ENCODE measurements around the gene ZNG1B.
"Not testable (repeated sequence)": the region's sequence is repeated elsewhere in the genome, so short reads cannot be mapped to it uniquely, and the experiment has no call there.

ZNG1B gene

DNA sequence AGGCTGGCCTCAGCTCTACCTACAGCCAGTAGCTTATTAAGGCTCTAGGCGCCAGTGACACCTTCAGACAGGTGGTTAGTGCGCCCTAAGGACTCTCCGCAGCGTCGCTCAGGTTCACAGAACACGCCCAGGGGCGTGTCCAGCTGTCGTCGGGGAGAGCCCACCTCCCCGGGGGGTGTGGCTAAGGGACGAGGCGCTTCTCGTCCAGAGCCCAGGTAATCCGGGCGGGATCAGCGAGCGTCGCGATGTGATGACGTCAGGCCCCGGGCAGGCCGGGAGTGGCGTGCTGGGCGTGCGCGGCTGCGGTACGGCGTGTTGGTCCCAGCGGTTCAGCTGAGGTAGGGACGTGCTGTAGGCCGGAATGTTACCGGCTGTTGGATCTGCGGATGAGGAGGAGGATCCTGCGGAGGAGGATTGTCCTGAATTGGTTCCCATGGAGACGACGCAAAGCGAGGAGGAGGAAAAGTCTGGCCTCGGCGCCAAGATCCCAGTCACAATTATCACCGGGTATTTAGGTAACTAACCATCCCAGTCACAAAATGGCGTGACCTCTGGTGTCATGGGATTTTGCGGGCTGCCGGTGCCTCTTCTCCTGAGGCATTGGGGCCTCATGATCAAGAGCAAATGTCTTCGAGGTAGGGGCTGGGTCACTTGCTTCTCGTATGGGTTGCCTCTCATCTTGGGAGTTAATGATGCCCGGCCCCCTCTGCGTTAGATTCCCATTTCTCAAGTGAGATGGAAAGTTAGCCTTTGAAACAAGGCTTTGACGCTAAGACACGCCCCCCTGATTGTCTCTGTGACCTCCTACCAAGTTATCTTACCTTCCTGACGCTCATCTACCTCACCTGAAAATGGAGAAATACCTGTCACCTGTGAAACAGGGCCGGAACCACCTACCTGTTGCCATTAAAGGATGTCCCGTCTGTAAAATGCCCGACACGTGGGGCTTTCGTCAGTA is at the start of gene ZNG1B:
Gene ZNG1B, plus strand, starts transcription at position 184 of the 958 bp plus-strand sequence. Its CDS starts 178 bp downstream, at position 362.
- not testable (repeated sequence) for DNase-seq

DNA sequence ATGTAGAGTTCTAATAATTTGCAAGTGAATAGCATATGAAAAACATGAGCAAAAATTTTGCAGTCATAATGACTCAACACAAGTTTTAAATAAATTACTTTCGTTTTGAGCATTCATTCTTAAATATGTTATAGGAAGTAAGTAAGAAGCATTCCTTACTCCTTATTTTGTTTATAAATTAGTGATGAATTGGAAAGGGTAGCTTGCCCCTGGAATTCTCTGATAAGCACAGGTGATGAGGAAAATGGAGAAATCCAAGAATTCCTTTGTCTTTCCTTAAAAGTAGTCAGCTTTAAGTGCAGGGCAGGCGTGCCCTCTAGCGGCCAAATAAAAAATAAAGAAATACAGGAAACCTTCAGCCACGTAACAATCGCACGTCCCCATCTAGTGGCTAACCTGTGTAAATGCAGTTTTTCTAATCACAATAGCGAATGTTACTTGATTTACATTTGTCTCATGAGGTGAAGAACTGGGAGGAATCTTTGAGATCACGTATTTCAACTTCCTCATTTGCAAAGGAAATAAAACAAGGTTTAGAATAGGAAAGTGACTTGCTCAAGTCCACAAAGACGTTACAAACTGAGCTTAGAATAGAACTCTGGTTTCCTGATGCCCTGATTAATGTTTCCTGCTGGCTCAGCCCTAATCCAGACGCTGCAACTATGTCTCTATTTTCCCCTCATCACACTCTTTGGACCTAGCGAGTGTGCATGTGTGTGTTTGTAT is 47.2 kb upstream of the ZNG1B start:
- peak; percentile 53 for DNase-seq

GRCh38 chr2:113391073-113391472 is 46.4 kb upstream of the ZNG1B start:
- no peak for DNase-seq

GRCh38 chr2:113406114-113406513 is 31.4 kb upstream of the ZNG1B start:
- DNase-seq, result no peak

- DNase-seq, result no peak
These were observed 29.9 kb upstream of the ZNG1B start for GRCh38 chr2:113407446-113408099.

DNA sequence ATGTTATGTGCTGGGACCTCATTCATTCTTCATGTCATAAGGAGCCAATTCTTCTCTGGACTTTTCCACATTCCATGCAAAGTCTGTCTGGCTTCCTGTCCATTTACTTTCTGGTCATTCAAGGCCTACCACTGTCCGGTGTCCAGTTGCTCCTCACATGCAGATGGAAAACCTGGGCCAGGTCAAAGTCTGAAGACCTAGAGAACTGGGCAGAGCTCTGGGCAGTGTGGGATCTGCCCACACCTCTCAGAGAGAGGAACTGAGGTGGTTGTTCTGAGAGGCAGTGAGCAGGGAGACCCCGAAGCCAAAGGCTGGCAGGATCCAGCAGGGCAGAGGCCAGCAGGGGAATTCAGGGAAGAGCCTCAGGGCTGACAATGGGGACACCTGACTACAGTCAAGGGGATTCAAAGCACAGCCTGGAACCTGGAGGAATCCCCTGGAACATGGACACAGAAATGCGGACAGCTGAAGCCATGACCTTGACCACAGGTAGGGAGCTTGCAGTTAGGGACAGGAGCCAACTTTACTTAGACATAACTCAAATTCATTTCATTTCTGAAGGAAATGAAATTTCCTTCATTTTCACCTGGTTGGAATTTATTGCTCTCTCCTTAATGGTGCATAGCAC is 25.7 kb upstream of the ZNG1B start:
- not testable (repeated sequence) for DNase-seq

DNA sequence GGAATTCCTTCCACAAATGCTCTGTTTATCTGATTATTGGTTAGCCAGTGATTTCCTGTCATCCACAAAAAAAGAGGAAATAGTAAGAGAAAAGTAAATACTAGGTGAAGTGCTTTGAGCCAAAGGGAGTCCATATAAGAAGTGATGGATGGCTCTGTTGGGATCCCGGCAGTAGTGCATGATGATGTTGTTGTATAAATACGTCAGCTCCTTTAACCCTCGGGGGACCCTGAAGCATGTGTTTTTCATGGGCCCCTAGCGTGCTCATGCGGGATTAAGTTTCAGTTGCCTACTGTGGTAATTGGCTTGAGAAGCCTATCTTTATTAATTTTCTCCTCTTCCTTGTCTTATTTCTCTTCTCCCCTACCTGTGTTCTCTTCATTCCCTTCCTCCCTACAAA is 24.7 kb upstream of the ZNG1B start:
- DNase-seq, result not testable (repeated sequence)

- DNase-seq, result not testable (repeated sequence)
These were observed 5.7 kb upstream of the ZNG1B start for GRCh38 chr2:113431773-113432172.

GRCh38 chr2:113433468-113433867 is 4.0 kb upstream of the ZNG1B start:
- DNase-seq, result not testable (repeated sequence)

DNA sequence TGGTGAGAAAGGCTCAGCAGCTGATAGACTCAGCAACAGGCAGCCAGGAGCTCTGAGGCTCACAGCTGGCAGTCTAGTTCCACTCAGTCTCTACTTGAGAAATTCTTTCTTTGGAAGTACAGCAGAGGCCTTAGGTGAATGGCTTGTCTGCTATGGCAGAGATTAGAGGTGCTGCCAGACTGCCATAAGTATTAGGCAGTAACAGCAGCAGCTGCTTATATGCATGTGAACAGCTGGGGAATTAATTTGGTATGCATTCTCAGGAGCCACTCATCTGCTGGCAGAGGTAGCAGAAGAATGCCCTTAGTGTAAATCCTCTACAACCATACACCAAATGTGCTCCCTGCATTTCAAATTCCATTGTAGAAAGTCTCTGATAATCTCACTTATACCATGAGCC is 28.3 kb downstream of the ZNG1B start:
- not testable (repeated sequence) for DNase-seq

DNA sequence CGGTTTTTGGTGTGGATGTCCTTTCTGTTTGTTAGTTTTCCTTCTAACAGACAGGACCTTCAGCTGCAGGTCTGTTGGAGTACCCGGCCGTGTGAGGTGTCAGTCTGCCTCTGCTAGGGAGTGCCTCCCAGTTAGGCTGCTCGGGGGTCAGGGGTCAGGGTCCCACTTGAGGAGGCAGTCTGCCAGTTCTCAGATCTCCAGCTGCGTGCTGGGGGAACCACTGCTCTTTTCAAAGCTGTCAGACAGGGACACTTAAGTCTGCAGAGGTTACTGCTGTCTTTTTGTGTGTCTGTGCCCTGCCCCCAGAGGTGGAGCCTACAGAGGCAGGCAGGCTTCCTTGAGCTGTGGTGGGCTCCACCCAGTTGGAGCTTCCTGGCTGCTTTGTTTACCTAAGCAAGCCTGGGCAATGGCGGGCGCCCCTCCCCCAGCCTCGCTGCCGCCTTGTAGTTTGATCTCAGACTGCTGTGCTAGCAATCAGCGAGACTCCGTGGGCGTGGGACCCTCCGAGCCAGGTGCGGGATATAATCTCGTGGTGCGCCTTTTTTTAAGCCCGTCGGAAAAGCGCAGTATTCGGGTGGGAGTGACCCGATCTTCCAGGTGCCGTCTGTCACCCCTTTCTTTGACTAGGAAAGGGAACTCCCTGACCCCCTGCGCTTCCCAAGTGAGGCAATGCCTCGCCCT is 39.3 kb downstream of the ZNG1B start:
- not testable (repeated sequence) for DNase-seq

DNA sequence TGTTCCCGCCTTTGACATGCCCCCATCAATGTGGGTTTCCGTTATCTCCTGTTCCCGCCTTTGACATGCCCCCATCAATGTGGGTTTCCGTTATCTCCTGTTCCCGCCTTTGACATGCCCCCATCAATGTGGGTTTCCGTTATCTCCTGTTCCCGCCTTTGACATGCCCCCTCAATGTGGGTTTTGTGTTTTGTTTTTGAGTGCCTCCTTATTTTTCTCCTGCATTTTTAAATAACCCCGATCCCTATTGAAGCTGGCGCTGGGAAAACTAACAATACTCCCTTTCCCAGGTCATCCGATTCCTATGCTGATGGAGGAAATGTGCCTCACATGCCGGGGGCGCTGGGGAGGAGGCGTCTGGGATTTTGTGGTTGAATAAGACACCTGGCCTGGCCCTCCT is 59.0 kb downstream of the ZNG1B start:
- DNase-seq, result not testable (repeated sequence)

- not testable (repeated sequence) for DNase-seq
These were observed 60.9 kb downstream of the ZNG1B start, which contains the start of gene FOXD4L1 for GRCh38 chr2:113498365-113498764. TSS of gene FOXD4L1 (plus strand) at chr2:113498665. CDS start at chr2:113499257, 592 bp downstream.

- not testable (repeated sequence) for DNase-seq
These were observed 61.8 kb downstream of the ZNG1B start for GRCh38 chr2:113499019-113499885.

DNA sequence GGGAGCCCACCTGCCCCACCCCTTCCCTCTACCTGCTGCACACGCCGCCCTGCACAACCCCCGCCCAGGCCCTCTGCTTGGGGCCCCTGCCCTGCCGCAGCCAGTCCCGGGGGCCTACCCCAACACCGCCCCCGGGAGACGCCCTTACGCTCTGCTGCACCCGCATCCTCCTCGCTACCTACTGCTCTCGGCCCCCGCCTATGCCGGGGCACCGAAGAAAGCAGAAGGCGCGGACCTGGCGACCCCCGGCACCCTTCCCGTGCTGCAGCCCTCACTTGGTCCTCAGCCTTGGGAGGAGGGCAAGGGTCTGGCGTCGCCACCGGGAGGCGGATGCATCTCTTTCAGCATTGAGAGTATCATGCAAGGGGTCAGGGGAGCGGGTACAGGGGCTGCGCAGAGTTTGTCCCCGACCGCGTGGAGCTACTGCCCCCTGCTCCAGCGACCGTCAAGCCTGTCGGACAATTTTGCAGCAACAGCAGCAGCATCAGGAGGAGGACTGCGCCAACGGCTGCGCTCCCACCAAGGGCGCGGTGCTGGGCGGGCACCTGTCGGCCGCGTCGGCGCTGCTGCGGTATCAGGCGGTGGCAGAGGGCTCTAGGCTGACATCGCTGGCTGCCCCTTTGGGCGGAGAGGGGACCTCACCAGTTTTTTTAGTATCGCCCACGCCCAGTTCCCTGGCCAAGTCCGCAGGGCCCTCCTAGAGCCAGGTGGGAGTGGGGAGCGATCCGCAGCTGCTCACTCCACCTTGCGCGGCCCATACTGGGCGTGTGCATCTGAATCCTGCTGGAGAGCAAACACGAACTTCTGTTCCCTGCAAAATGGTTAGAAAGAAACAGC is 62.6 kb downstream of the ZNG1B start:
- not testable (repeated sequence) for DNase-seq

DNA sequence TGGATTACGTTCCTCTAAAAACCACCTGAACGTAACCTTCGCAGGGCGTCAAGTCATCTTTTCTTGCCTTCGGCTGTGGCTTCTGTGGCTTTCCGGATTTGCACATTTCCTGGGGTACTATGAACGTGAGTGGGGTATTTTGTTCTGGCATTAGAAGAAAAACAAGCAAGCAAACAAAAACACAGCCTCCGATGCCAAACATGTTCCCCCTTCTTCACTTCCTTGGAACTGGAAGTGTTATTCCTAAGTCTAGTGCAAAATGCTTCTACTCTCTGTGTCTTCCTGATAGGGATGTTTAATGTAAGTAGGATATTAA is 63.2 kb downstream of the ZNG1B start:
- not testable (repeated sequence) for DNase-seq

- DNase-seq, result not testable (repeated sequence)
These were observed 65.0 kb downstream of the ZNG1B start for GRCh38 chr2:113502216-113503093.

- not testable (repeated sequence) for DNase-seq
These were observed 65.9 kb downstream of the ZNG1B start for GRCh38 chr2:113503094-113504042.

Measured in NCI-H226 (cell line).